ENCODE data around the gene KCNK18. TPM values are rescaled to one million over a fixed set of nuclear protein-coding genes. Genes with fewer than 3 reads are reported as not detected.
"Not testable (repeated sequence)": the region's sequence is repeated elsewhere in the genome, so short reads cannot be mapped to it uniquely, and the experiment has no call there.

KCNK18 gene
- total RNA-seq, 4 donors from 2014 or later, result not detected

DNA sequence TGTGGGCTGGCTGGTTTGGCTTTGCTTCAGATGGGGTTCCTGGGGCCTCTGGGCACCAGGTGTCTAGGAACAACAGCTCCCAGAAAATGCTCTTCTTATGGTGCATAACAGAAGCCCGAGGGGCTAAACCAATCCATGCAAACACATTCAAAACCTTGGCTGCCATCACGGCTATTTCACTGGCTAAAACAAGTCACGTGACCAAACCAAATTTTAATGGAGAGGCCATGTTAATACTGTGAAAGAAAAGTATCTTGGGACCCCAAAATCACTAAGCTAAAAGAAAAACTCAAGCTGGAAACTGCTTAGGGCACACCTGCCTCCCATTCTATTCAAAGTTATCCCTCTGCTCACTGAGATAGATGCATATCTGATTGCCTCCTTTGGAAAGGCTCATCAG, 19.1 kb upstream of the KCNK18 start:
- H3K27ac ChIP-seq (replicated peaks in 1 of 4), result no peak overlapping the region
- peaks cover 8 to 17% (median 14%) of the 10 kb centered on the region in 4 donors for H3K4me1 ChIP-seq
- peaks cover 0 to 88% (median 3%) of the 10 kb centered on the region in 4 donors for H3K27me3 ChIP-seq
- no peak overlapping the region for H3K4me3 ChIP-seq
- intact Hi-C loops (cut with DNase I), result loop anchor here (10.0 kb wide), 1 partner anchor 493 kb away; no protein-coding TSS in a partner anchor
- 80% methylated on average over 3 of the region's 3 CpGs for WGBS
- no peaks in the 10 kb centered on the region for H3K36me3 ChIP-seq
- no peak for DNase-seq (ENCODE audit: extremely low spot score)
- H3K9me3 ChIP-seq, result no peaks in the 10 kb centered on the region
- TF ChIP-seq, protein P1, sequence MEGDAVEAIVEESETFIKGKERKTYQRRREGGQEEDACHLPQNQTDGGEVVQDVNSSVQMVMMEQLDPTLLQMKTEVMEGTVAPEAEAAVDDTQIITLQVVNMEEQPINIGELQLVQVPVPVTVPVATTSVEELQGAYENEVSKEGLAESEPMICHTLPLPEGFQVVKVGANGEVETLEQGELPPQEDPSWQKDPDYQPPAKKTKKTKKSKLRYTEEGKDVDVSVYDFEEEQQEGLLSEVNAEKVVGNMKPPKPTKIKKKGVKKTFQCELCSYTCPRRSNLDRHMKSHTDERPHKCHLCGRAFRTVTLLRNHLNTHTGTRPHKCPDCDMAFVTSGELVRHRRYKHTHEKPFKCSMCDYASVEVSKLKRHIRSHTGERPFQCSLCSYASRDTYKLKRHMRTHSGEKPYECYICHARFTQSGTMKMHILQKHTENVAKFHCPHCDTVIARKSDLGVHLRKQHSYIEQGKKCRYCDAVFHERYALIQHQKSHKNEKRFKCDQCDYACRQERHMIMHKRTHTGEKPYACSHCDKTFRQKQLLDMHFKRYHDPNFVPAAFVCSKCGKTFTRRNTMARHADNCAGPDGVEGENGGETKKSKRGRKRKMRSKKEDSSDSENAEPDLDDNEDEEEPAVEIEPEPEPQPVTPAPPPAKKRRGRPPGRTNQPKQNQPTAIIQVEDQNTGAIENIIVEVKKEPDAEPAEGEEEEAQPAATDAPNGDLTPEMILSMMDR (IDR thresholded peaks at IDR 0.05), result no peak
- TF ChIP-seq POLR2AphosphoS5 (IDR thresholded peaks at IDR 0.05), result no peak
- no peak for TF ChIP-seq EP300 (IDR thresholded peaks at IDR 0.05)
- no peak for TF ChIP-seq POLR2A (IDR thresholded peaks at IDR 0.05; ENCODE audit: low read depth)

DNA sequence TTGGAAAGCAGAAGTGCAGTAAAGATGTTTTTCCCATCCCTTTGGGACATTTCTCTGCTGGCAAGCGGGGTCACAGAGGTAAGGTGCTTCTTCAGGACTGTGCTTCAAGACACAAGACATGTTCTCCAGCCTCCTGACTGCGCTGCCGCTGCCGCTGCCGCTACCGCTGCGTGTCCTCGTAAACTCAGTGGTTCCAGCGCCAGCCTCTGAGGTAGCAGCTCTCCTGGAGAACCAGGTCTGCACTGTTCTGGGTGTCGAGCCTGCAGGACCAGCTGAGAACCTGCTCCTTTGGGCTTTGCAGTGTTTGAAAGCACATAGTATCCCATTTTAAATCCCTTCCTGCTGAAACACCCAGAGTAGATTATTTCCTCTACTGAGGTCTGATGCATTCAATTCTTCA, 13.0 kb upstream of the KCNK18 start:
- intact Hi-C loops (cut with DNase I), result no loop called here
- 96% methylated on average over 10 of the region's 10 CpGs for WGBS
- TF ChIP-seq POLR2AphosphoS5 (IDR thresholded peaks at IDR 0.05) (no peak), POLR2A (IDR thresholded peaks at IDR 0.05; ENCODE audit: low read depth) (no peak), EP300 (IDR thresholded peaks at IDR 0.05) (no peak)
- TF ChIP-seq, protein P1 (IDR thresholded peaks at IDR 0.05), result no peak
- Histone ChIP-seq H3K36me3 (no peaks in the 10 kb centered on the region), H3K4me1 (no peaks in the 10 kb centered on the region), H3K9me3 (peaks cover 0 to 8% (median 5%) of the 10 kb centered on the region in 4 donors), H3K27me3 (peaks cover 0 to 42% (median 0%) of the 10 kb centered on the region in 4 donors), H3K27ac (replicated peaks in 1 of 4) (no peak overlapping the region), H3K4me3 (no peak overlapping the region)
- no peak for DNase-seq (ENCODE audit: extremely low spot score)

DNA sequence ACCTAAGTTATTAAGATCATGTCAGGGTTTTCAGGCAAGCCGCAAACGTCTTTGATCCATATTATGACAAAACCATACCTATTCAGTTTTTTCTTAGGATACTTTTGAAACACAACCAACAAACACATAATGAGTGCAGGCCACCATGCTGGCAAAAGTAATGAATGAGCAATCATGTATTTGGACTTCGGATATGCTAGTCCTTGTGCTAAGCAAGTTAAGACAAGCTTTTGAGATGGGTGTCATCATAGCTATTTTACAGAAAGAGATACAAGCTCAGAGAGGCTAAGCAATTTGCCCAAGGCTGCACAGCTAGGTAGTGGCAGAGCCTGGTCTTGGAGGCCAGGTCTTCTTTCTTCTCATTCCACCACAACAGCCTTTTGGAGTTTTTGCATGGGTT, 12.5 kb upstream of the KCNK18 start:
- Histone ChIP-seq H3K36me3 (no peaks in the 10 kb centered on the region), H3K4me3 (no peak overlapping the region), H3K9me3 (peaks cover 0 to 9% (median 6%) of the 10 kb centered on the region in 4 donors), H3K27ac (replicated peaks in 1 of 4) (no peak overlapping the region), H3K4me1 (no peaks in the 10 kb centered on the region), H3K27me3 (peaks cover 0 to 36% (median 0%) of the 10 kb centered on the region in 4 donors)
- intact Hi-C loops (cut with DNase I), result no loop called here
- WGBS, result 74% methylated on average over 3 of the region's 3 CpGs
- DNase-seq (ENCODE audit: extremely low spot score), result no peak
- TF ChIP-seq EP300 (IDR thresholded peaks at IDR 0.05), result no peak
- TF ChIP-seq, protein P1 (IDR thresholded peaks at IDR 0.05), result no peak
- no peak for TF ChIP-seq POLR2A (IDR thresholded peaks at IDR 0.05; ENCODE audit: low read depth)
- TF ChIP-seq POLR2AphosphoS5 (IDR thresholded peaks at IDR 0.05), result no peak

DNA sequence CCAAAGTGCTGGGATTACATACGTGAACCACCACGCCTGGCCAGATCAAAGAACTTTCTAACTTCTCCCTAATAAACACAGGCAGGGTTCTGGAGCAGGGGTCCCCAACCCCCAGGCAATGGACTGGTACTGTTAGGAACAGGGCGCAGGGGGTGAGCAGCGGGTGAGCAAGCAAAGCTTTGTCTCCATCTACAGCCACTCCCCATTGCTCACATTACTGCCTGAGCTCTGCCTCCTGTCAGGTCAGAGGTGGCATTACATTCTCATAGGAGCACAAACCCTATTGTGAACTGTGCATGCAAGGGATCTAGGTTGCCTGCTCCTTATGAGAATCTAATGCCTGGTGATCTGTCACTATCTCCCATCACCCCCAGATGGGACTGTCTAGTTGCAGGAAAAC, 11.5 kb upstream of the KCNK18 start:
- WGBS, result 90% methylated on average over 3 of the region's 4 CpGs
- Histone ChIP-seq H3K9me3 (peaks cover 0 to 10% (median 6%) of the 10 kb centered on the region in 4 donors), H3K27me3 (peaks cover 0 to 28% (median 0%) of the 10 kb centered on the region in 4 donors)
- H3K4me1 ChIP-seq; DNase-seq (ENCODE audit: extremely low spot score); H3K27ac ChIP-seq (replicated peaks in 1 of 4); H3K4me3 ChIP-seq; H3K36me3 ChIP-seq; intact Hi-C loops (cut with DNase I): not testable (repeated sequence)

DNA sequence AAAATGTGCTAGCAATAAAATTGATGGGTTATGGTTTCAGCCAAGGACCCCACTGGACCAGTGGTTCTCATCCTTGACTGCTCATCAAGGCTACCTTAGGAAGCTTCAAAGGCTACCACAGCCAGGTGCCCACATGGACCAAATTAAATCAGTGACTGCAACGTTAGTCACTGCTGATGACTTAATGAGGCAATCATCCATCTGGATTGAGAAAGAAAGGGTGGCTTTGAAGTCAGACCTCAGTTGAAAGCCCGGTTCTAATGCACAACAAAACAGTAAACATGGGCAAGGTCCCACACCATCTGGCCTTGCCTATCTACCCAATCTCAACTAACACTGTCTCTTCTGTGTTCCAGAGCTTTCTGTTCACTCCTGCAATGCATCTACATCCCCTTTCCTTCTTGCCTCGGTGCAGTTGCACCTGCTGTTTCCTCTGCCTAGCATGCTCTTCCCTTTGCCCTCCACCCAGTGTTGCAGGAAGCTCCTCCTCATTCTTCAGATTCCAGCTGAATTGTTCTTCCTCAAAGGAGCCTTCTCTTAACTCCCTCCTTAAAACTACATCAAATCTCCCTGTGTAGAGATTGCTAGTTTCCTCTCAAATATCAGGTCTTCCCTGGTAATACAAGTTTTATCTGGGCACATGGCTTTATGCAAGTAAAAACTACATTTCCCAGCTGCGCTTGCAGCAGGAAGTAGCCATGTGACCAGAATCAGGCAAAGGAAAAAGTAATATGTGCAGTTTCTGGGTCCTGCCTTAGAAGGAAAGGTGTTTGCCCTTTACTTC, 10.3 kb upstream of the KCNK18 start:
- 69% methylated on average over 4 of the region's 4 CpGs for WGBS
- intact Hi-C loops (cut with DNase I), result no loop called here
- no peaks in the 10 kb centered on the region for H3K36me3 ChIP-seq
- TF ChIP-seq POLR2A (IDR thresholded peaks at IDR 0.05; ENCODE audit: low read depth) (no peak), POLR2AphosphoS5 (IDR thresholded peaks at IDR 0.05) (no peak), EP300 (IDR thresholded peaks at IDR 0.05) (no peak)
- TF ChIP-seq, protein P1 (IDR thresholded peaks at IDR 0.05), result no peak
- DNase-seq (ENCODE audit: extremely low spot score), result no peak
- H3K27ac ChIP-seq (replicated peaks in 1 of 4), result no peak overlapping the region
- H3K4me3 ChIP-seq, result no peak overlapping the region
- no peaks in the 10 kb centered on the region for H3K4me1 ChIP-seq
- peaks cover 0 to 10% (median 6%) of the 10 kb centered on the region in 4 donors for H3K9me3 ChIP-seq
- H3K27me3 ChIP-seq, result peaks cover 0 to 17% (median 0%) of the 10 kb centered on the region in 4 donors
